ENCODE data around the gene TMEM106A. TPM values are rescaled to one million over a fixed set of nuclear protein-coding genes. Genes with fewer than 3 reads are reported as not detected.

The TMEM106A gene
- total and polyA plus RNA-seq, 2 of the 13 experiments (the other 11 are each of a cell fraction or from before 2014, with no cell fraction given), result 16.9 to 35.9 TPM

- no peak for TF ChIP-seq ZSCAN29 (CRISPR knock-in tag; conservative IDR thresholded peaks at IDR 0.05)
- no peak for TF ChIP-seq ZNF513 (CRISPR knock-in tag; conservative IDR thresholded peaks at IDR 0.05)
- peak; percentile 6; the same call in 1 of the 2 replicates for TF ChIP-seq GATAD2A (CRISPR knock-in tag; IDR thresholded peaks at IDR 0.05)
- TF ChIP-seq HMGXB4 (CRISPR knock-in tag; IDR thresholded peaks at IDR 0.05; ENCODE audit: borderline replicate concordance in 1 of 2, low read depth in 1 of 2), result peak; percentile 43 to 66; a peak in 1 of 4 replicates
- TF ChIP-seq BCL6 (CRISPR knock-in tag; IDR thresholded peaks at IDR 0.05), result no peak
- no peak for TF ChIP-seq ZBTB7A (CRISPR knock-in tag; IDR thresholded peaks at IDR 0.05)
- TF ChIP-seq, protein P1, sequence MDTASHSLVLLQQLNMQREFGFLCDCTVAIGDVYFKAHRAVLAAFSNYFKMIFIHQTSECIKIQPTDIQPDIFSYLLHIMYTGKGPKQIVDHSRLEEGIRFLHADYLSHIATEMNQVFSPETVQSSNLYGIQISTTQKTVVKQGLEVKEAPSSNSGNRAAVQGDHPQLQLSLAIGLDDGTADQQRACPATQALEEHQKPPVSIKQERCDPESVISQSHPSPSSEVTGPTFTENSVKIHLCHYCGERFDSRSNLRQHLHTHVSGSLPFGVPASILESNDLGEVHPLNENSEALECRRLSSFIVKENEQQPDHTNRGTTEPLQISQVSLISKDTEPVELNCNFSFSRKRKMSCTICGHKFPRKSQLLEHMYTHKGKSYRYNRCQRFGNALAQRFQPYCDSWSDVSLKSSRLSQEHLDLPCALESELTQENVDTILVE (CRISPR knock-in tag; IDR thresholded peaks at IDR 0.05), result no peak
- TF ChIP-seq, protein P2, sequence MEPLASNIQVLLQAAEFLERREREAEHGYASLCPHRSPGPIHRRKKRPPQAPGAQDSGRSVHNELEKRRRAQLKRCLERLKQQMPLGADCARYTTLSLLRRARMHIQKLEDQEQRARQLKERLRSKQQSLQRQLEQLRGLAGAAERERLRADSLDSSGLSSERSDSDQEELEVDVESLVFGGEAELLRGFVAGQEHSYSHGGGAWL (CRISPR knock-in tag; IDR thresholded peaks at IDR 0.05), result no peak
- TF ChIP-seq, protein P3, sequence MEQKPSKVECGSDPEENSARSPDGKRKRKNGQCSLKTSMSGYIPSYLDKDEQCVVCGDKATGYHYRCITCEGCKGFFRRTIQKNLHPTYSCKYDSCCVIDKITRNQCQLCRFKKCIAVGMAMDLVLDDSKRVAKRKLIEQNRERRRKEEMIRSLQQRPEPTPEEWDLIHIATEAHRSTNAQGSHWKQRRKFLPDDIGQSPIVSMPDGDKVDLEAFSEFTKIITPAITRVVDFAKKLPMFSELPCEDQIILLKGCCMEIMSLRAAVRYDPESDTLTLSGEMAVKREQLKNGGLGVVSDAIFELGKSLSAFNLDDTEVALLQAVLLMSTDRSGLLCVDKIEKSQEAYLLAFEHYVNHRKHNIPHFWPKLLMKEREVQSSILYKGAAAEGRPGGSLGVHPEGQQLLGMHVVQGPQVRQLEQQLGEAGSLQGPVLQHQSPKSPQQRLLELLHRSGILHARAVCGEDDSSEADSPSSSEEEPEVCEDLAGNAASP (CRISPR knock-in tag; IDR thresholded peaks at IDR 0.05; ENCODE audit: borderline replicate concordance), result no peak
- TF ChIP-seq ZNF770 (CRISPR knock-in tag; IDR thresholded peaks at IDR 0.05), result no peak
- TF ChIP-seq ZNF496 (CRISPR knock-in tag; IDR thresholded peaks at IDR 0.05; ENCODE audit: insufficient replicate concordance), result no peak
- no peak for TF ChIP-seq ZNF232 (CRISPR knock-in tag; IDR thresholded peaks at IDR 0.05; ENCODE audit: borderline replicate concordance)
- no peak for TF ChIP-seq ZNF749 (CRISPR knock-in tag; IDR thresholded peaks at IDR 0.05; ENCODE audit: borderline replicate concordance)
- TF ChIP-seq CENPX (CRISPR knock-in tag; IDR thresholded peaks at IDR 0.05), result no peak
- TF ChIP-seq, protein P4, sequence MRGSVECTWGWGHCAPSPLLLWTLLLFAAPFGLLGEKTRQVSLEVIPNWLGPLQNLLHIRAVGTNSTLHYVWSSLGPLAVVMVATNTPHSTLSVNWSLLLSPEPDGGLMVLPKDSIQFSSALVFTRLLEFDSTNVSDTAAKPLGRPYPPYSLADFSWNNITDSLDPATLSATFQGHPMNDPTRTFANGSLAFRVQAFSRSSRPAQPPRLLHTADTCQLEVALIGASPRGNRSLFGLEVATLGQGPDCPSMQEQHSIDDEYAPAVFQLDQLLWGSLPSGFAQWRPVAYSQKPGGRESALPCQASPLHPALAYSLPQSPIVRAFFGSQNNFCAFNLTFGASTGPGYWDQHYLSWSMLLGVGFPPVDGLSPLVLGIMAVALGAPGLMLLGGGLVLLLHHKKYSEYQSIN (CRISPR knock-in tag; IDR thresholded peaks at IDR 0.05; ENCODE audit: borderline replicate concordance), result no peak
- no peak for TF ChIP-seq STAT5B (CRISPR knock-in tag; IDR thresholded peaks at IDR 0.05)
- TF ChIP-seq ZNF354B (CRISPR knock-in tag; IDR thresholded peaks at IDR 0.05), result peak; percentile 68
- TF ChIP-seq STAG1 (CRISPR knock-in tag; IDR thresholded peaks at IDR 0.05), result no peak
- TF ChIP-seq RBM22 (optimal IDR thresholded peaks at IDR 0.05; ENCODE audit: low read length), result peak; percentile 29
- 0 out of 2 replicates have a peak, but pooled peaks have one; percentile 67 for TF ChIP-seq ZNF878 (CRISPR knock-in tag; IDR thresholded peaks at IDR 0.05)
Observed at GRCh38 chr17:43170140-43170765, 41.4 kb upstream of the TMEM106A start (continued).

All from HepG2 (cell line).